Activated T-cell treated with anti-CD3 and anti-CD28 coated beads, Interleukin-2, amount 50 U/mL, for 4 hours (primary cell): ENCODE data around the gene SEMA3E. TPM values are rescaled to one million over a fixed set of nuclear protein-coding genes. Genes with fewer than 3 reads are reported as not detected.
"Not testable (repeated sequence)": the region's sequence is repeated elsewhere in the genome, so short reads cannot be mapped to it uniquely, and the experiment has no call there.

ENCODE experiments used
- ATAC-seq, 2 donors: fragments of 200-7000 bp; cut with Tn5 transposase; one replicate each; pipeline ENCODE4 v1.10.0; 2021
- DNase-seq: peaks from one replicate; pipeline ENCODE4 v3.0.0-alpha.2; 2020
- H3K27me3 Mint-ChIP-seq: one replicate; pipeline ENCODE4 v1.8.0; 2021; ENCODE audit warnings: low read depth, mixed read lengths
- H3K36me3 Mint-ChIP-seq: one replicate; pipeline ENCODE4 v1.8.0; 2022; ENCODE audit warnings: mixed read lengths; ENCODE audit not compliant: insufficient read depth
- H3K4me1 Mint-ChIP-seq: one replicate; pipeline ENCODE4 v1.8.0; 2021; ENCODE audit warnings: low read depth, mixed read lengths
- H3K4me3 Mint-ChIP-seq: one replicate; pipeline ENCODE4 v1.8.0; 2021; ENCODE audit warnings: mild to moderate bottlenecking, moderate library complexity, mixed read lengths
- H3K9me3 Mint-ChIP-seq: one replicate; pipeline ENCODE4 v1.8.0; 2021; ENCODE audit warnings: mixed read lengths
- total RNA-seq, 3 donors: library from RNA; stranded (reverse); gene quantifications; one replicate each; pipeline ENCODE4 v1.2.1, GENCODE V29; 2021

Gene SEMA3E
- total RNA-seq, 3 donors from 2014 or later, result not detected

DNA sequence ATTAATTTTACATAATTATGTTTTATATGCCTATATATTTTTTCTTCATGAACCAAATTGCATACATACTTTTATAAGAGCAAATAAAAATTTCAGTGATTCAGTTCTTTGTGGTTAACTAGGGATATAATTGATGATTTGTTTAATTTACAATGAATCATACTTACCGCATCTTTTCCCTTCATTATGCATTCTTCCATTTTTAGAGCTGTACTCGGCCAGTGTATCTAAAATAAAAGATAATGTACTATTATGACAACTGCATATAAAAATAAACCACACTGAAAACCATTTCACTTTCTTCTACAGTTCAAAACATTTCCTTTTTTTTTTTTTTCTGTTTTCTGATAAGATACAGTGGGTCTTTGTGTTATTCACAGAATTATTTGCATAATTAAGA lies 179.9 kb downstream of the SEMA3E start:
- no peak for ATAC-seq
- peaks cover 3% of the 10 kb centered on the region for H3K9me3 Mint-ChIP-seq
- no peaks in the 10 kb centered on the region for H3K27me3 Mint-ChIP-seq
- H3K4me3 Mint-ChIP-seq, result no peak overlapping the region
- H3K36me3 Mint-ChIP-seq, result no peaks in the 10 kb centered on the region
- no peak for DNase-seq
- no peaks in the 10 kb centered on the region for H3K4me1 Mint-ChIP-seq

DNA sequence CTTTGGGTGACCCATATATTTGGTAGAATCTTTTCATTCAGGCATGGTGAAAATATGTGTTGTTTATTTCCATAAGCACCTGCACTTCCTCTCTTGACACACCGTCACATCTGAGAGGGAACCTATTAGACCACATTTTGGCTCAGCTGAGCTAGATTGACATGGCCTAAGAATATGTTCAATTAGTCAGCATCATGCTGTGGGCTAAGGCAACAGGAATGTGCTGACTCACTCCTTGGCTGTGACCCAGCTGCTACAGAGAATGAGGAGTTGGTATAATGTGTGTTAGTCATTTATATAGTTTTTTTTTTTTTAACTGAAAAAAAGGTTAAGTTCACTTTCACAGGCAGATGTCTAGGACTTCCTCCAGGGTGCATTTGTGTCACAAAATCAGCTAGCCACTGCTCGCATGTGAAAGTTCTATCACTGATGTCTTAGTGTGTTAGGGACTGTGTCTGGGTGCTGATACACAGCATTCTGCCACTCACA lies 180.6 kb downstream of the SEMA3E start:
- Mint-ChIP-seq H3K4me3 (no peak overlapping the region), H3K36me3 (no peaks in the 10 kb centered on the region), H3K4me1 (no peaks in the 10 kb centered on the region), H3K27me3 (no peaks in the 10 kb centered on the region), H3K9me3 (peaks cover 3% of the 10 kb centered on the region)
- DNase-seq (no peak), ATAC-seq (no peak)

DNA sequence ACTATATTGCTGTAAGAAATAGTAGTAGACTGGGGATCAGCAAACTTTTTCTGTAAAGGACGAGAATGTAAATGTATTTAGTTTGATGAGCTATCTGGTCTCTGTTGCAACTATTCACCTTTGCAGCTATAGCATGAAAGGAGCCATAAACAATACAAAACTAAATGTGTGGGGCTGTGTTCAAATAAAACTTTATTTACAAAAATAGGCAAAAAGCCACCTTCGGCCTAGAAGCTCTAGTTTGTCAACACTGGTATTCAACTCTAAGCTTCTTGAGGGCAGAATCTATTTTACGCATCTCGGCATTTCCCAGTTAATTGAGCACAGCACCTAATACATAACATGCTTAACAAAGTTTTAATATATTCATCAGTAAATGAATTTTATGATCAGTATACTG lies 181.4 kb downstream of the SEMA3E start:
- Mint-ChIP-seq H3K4me3 (no peak overlapping the region), H3K4me1 (no peaks in the 10 kb centered on the region), H3K9me3 (peaks cover 3% of the 10 kb centered on the region), H3K27me3 (no peaks in the 10 kb centered on the region), H3K36me3 (no peaks in the 10 kb centered on the region)
- ATAC-seq (no peak), DNase-seq (no peak)

DNA sequence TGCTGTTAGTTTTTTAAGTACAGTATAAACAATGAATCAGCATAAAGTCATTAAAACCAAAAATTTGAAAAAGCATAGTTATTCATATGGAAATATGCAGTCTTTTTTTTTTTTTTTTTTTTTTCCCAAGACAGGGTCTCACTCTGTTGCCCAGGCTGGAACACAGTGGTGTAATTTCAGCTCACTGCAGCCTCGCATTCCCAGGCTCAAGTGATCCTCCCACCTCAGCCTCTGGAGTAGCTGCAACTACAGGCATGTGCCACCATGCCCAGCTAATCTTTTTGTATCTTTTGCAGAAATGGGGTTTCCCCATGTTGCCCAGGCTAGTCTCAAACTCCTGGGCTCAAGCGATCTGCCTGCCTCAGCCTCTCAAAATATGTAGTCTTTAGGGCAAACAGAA lies 182.0 kb downstream of the SEMA3E start:
- Mint-ChIP-seq H3K9me3 (peaks cover 1% of the 10 kb centered on the region), H3K4me1 (no peaks in the 10 kb centered on the region), H3K36me3 (no peaks in the 10 kb centered on the region)

DNA sequence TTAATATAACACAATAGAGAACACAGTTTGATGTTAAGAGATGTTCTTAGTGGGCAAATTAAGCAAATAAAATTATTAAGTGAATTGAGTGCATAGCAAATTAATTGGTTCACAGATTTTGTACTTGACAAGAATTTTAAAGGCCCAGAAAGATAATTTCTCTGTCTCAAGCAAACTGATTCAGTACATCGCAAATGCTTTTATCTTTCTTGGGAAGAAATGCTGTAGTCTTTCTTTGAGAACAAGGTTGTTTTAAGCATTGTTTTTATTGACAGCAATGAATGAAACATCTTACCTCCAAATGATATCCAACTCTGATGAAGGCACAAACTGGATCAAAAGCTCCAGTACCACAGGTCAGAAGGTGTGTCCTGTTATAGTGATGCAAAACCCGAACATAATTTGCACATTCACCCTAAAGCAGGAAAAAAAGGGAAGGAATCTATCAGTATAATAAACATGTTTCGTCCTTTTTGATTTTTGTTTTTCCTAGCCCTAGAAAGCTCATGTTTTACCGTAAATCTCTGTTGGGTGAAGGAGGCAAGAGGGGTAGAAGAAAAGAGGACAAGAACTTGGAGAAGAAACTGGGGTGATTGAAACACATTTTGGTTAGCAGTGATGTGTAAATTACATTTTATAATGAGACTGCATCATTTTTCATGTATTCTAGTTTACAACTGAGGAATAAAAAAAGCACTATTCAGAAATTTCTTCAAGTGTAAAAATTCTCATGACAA lies 182.6 kb downstream of the SEMA3E start:
- DNase-seq, result no peak
- Mint-ChIP-seq H3K4me1 (no peaks in the 10 kb centered on the region), H3K27me3 (no peaks in the 10 kb centered on the region), H3K4me3 (no peak overlapping the region), H3K36me3 (no peaks in the 10 kb centered on the region), H3K9me3 (no peaks in the 10 kb centered on the region)
- ATAC-seq, result no peak

More for the DNA sequence above, 182.0 kb downstream of the SEMA3E start:
- DNase-seq (no peak), ATAC-seq (no peak)
- Mint-ChIP-seq H3K27me3 (no peaks in the 10 kb centered on the region), H3K4me3 (no peak overlapping the region)

DNA sequence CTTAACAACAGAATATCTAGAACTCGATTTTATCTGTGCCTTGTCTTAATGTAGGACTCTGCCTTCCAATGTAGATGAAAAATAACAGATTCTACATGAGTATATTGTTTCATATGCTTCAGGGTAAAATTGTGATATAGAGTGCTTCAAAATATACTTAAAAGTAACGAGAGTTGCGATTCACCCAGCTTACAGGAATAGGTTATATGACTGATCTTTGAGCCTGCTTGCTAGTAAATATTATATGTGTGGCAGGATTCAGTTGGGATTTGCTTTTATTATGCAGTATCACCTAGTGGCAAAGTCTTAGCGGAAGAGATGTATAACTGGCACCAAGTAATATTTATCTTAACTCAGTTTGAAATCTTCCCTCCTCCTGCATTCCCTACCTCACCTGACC lies 183.3 kb downstream of the SEMA3E start:
- Mint-ChIP-seq H3K27me3 (no peaks in the 10 kb centered on the region), H3K36me3 (no peaks in the 10 kb centered on the region), H3K9me3 (peaks cover 5% of the 10 kb centered on the region)

DNA sequence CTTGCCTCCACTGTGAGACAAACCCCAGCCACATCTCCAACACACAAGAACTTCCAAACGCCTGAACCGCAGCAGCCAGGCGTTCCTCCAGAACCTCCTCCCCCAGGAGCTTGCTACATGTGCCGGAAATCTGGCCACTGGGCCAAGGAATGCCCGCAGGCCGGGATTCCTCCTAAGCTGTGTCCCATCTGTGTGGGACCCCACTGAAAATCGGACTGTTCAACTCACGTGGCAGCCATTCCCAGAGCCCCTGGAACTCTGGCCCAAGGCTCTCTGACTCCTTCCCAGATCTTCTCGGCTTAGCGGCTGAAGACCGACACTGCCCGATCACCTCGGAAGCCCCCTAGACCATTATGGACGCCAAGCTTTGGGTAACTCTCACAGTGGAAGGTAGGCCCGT lies 187.1 kb downstream of the SEMA3E start:
- H3K4me3 Mint-ChIP-seq, H3K4me1 Mint-ChIP-seq, DNase-seq, H3K9me3 Mint-ChIP-seq, H3K27me3 Mint-ChIP-seq, ATAC-seq, H3K36me3 Mint-ChIP-seq: not testable (repeated sequence)

More for the DNA sequence above, 183.3 kb downstream of the SEMA3E start:
- ATAC-seq (no peak), DNase-seq (no peak)
- no peaks in the 10 kb centered on the region for H3K4me1 Mint-ChIP-seq
- no peak overlapping the region for H3K4me3 Mint-ChIP-seq

DNA sequence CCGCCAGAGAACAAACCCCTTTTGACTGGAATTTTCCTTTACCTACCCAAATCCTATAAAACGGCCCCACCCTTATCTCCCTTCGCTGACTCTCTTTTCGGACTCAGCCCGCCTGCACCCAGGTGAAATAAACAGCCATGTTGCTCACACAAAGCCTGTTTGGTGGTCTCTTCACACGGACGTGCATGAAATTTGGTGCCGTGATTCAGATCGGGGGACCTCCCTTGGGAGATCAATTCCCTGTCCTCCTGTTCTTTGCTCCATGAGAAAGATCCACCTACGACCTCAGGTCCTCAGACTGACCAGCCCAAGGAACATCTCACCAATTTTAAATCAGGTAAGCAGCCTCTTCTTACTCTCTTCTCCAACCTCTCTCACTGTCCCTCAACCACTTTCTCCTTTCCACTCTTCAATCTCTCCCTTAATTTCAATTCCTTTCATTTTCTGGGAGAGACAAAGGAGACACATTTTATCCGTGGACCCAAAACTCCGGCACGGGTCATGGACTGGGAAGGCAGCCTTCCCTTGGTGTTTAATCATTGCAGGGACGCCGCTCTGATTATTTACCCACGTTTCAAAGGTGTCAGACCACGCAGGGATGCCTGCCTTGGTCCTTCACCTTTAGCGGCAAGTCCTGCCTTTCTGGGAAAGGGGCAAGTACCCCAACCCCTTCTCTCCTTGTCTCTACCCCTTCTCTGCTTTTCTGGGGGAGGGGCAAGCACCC lies 188.8 kb downstream of the SEMA3E start:
- H3K9me3 Mint-ChIP-seq, result peaks cover 13% of the 10 kb centered on the region
- H3K36me3 Mint-ChIP-seq, ATAC-seq, H3K4me3 Mint-ChIP-seq, H3K27me3 Mint-ChIP-seq, H3K4me1 Mint-ChIP-seq, DNase-seq: not testable (repeated sequence)

DNA sequence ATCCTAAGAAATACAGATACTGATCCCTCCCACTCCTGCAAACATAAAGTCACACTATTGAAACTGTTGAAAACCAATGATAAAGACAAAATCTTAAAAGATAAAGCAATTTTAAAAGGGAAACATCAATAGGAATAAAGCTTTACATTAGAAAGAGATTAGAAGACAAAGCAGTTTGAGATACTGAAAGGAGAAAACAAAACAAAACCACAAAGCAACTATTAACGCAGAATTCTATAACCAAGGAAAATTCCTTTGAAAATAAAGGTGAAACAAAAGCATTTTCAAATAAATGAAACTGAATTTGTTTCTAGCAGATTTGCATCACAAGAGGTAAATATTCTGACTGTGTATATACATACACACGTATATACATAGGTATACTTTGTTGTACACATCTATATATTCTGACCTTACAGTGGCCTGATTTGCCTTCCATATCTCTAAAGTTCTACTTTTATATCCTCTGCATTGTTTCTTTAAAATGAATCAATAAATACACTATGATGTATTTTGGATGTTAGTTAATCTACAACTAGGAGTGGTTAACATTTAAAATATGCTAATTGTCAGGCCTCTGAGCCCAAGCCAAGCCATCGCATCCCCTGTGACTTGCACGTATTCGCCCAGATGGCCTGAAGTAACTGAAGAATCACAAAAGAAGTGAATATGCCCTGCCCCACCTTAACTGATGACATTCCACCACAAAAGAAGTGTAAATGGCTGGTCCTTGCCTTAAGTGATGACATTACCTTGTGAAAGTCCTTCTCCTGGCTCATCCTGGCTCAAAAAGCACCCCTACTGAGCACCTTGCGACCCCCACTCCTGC lies 189.6 kb downstream of the SEMA3E start:
- DNase-seq, H3K4me1 Mint-ChIP-seq, H3K36me3 Mint-ChIP-seq, H3K4me3 Mint-ChIP-seq, H3K27me3 Mint-ChIP-seq, ATAC-seq: not testable (repeated sequence)
- peaks cover 13% of the 10 kb centered on the region for H3K9me3 Mint-ChIP-seq

DNA sequence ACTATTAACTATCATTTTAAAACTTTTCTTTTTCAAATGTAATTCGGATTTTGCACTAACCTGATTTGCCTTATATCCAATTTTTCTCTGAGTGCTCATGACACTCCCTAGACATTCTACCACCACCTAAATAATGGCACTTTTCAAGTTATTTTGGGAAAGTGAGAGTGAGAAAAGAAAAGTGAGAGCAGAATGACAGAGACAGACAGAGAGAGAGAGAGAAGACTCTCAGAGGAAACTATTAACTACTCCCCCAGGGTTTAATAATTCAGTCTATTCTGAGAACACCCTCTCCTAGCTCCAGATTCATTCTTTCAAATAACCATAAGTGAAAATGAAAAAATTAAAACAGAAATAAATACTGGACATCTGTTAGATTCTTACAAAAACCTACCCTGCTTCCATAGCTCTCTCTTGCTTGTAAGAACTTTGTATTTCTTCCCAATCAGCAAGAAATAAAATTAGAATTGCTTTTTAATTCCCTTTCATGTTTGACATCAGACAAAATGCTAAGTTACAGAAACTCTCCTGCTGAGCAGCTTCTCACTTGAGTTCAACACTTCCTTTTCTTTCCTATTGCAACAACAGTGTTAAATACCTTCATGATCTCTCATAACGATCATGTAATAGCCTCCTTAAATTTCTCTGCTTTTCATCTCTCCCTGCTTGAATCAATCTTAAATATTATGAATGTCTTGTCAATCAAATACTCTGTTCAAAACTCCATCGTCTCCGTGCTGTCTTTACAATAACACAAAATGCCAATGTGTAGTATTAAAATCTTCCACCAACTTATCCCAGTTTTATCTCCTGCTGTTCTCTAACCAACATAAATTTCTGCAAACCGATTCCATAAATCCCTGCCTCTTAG lies 191.7 kb downstream of the SEMA3E start:
- Mint-ChIP-seq H3K9me3 (peaks cover 13% of the 10 kb centered on the region), H3K27me3 (no peaks in the 10 kb centered on the region), H3K36me3 (no peaks in the 10 kb centered on the region), H3K4me3 (no peak overlapping the region), H3K4me1 (no peaks in the 10 kb centered on the region)
- DNase-seq (no peak), ATAC-seq (no peak)

DNA sequence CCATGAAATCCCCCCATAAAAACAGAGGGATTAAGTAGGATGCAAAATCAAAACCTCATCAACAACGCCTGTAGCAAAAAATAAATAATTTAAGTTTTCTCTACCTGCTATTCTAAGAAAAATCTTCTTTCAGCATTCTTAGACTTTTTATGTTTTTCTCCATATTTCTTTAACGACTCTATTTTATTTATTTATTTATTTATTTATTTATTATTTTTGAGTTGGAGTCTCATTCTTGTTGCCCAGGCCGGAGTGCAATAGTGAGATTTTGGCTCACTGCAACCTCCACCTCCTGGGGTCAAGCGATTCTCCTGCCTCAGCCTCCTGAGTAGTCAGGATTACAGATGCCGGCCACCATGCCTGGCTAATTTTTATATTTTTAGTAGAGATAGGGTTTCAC lies 192.5 kb downstream of the SEMA3E start:
- ATAC-seq (no peak), DNase-seq (no peak)
- Mint-ChIP-seq H3K4me3 (no peak overlapping the region), H3K27me3 (no peaks in the 10 kb centered on the region), H3K9me3 (peaks cover 13% of the 10 kb centered on the region), H3K4me1 (no peaks in the 10 kb centered on the region), H3K36me3 (no peaks in the 10 kb centered on the region)

DNA sequence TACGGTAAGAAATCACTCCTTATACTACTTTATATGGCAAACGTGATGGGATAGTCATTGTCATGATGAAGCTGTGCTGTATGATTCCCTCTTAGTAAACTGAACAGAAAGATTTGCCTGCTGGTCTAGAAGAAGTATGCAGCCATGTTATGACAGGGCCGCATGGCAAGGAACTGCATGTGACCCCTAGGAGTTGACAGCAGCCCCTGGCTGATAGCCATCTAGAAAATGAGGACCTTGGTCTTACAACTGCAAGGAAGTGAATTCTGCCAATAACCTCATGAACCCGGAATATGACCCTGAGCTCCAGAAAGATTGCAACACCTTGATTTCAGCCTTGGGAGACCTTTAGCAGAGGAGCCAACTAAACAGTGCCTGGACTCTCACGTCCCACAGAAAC lies 193.3 kb downstream of the SEMA3E start:
- DNase-seq, result no peak
- H3K9me3 Mint-ChIP-seq, result peaks cover 8% of the 10 kb centered on the region
- no peaks in the 10 kb centered on the region for H3K27me3 Mint-ChIP-seq
- H3K36me3 Mint-ChIP-seq, result no peaks in the 10 kb centered on the region
- no peaks in the 10 kb centered on the region for H3K4me1 Mint-ChIP-seq
- no peak for ATAC-seq
- no peak overlapping the region for H3K4me3 Mint-ChIP-seq

DNA sequence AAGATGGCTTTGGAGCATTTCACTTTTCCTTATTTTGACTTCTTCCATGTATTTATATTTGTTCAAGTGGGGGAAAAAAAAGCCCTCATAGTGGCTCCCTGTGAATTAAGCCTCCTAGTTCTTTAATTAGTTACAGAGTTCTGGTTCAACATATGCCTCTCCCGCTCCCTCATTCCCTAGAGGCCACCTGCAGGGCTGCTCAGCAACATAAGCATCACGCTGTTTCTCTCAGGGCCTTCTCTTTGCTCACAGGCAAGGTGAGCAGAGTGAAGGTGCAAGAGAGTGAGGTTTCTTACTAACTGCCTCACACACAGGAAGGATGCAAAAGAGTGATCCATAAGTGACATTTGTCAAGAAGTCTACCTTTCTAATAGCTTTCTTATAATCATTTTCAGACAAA lies 196.7 kb downstream of the SEMA3E start:
- Mint-ChIP-seq H3K4me1 (no peaks in the 10 kb centered on the region), H3K9me3 (peaks cover 4% of the 10 kb centered on the region), H3K4me3 (no peak overlapping the region), H3K27me3 (no peaks in the 10 kb centered on the region), H3K36me3 (no peaks in the 10 kb centered on the region)
- no peak for ATAC-seq
- DNase-seq, result no peak
